ENCODE results near the gene OR8J1.
"Not testable (repeated sequence)": the region's sequence is repeated elsewhere in the genome, so short reads cannot be mapped to it uniquely, and the experiment has no call there.

Gene OR8J1

DNA sequence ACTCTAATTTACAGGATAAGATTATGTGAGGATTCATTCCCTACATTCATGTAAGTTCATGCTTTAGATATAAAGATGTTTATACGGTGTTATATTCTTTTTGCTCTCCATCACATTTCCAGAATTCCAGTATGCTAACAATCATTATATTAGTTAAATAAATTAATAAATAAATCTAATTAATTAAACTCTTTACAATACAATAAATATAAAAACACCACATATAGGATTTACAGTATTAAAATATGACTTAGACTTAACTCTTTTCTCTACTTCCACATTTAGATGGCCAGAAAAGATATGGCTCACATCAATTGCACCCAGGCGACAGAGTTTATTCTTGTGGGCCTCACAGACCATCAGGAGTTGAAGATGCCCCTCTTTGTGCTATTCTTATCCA, 21.2 kb downstream of the OR8J1 start, which contains the start of gene OR8U1:
OR8U1 (plus strand) TSS at position 301 of the 400 bp plus-strand sequence; CDS start at position 301, 0 bp downstream.
- TF ChIP-seq, protein P1, sequence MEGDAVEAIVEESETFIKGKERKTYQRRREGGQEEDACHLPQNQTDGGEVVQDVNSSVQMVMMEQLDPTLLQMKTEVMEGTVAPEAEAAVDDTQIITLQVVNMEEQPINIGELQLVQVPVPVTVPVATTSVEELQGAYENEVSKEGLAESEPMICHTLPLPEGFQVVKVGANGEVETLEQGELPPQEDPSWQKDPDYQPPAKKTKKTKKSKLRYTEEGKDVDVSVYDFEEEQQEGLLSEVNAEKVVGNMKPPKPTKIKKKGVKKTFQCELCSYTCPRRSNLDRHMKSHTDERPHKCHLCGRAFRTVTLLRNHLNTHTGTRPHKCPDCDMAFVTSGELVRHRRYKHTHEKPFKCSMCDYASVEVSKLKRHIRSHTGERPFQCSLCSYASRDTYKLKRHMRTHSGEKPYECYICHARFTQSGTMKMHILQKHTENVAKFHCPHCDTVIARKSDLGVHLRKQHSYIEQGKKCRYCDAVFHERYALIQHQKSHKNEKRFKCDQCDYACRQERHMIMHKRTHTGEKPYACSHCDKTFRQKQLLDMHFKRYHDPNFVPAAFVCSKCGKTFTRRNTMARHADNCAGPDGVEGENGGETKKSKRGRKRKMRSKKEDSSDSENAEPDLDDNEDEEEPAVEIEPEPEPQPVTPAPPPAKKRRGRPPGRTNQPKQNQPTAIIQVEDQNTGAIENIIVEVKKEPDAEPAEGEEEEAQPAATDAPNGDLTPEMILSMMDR (IDR thresholded peaks at IDR 0.05), result no peak
- H3K4me3 ChIP-seq, result no peak within 1 kb of the TSS
- no peak for DNase-seq (ENCODE audit: low spot score)
- H3K27ac ChIP-seq, result no peak within 1 kb of the TSS

DNA sequence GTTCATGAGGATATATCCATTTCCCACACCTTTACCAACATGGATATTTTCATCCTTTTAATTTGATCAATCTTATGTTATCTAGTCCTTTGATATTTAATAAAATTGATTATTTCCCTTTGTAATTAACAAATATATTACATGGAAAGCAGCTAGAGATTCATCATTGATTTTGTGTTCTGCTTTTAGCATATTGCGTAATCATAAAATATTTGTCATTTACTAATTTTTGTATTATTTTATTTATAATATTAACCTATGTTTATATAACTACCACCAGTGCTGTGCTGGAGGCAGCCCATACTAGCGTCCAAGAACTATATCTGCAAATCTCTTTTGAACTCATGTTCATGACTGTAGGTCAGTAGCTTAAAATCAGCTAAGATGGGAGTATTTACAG, 26.0 kb downstream of the OR8J1 start:
- Histone ChIP-seq H3K4me3 (no peak overlapping the region), H3K27ac (no peak overlapping the region)
- TF ChIP-seq, protein P1 (IDR thresholded peaks at IDR 0.05), result no peak
- no peak for DNase-seq (ENCODE audit: low spot score)

DNA sequence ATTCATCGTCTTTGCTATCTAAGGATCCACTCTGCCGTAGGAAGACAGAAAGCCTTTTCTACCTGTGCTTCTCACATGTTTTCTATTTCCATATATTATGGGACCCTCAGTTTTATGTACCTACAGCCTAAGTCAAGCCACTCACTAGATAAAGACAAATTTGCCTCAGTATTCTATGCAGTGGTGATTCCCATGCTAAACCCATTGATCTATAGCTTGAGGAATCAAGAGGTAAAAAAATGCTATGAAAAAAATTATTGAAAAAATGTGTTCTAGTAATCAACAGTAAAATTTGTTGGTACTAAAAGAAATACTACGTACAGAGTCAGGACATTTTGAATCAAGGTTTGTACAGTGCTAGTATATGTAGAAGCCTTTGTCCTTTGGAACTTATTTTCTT, 40.3 kb downstream of the OR8J1 start:
- H3K4me3 ChIP-seq, result no peak overlapping the region
- DNase-seq (ENCODE audit: low spot score), result no peak
- no peak overlapping the region for H3K27ac ChIP-seq
- TF ChIP-seq, protein P1 (IDR thresholded peaks at IDR 0.05), result no peak

DNA sequence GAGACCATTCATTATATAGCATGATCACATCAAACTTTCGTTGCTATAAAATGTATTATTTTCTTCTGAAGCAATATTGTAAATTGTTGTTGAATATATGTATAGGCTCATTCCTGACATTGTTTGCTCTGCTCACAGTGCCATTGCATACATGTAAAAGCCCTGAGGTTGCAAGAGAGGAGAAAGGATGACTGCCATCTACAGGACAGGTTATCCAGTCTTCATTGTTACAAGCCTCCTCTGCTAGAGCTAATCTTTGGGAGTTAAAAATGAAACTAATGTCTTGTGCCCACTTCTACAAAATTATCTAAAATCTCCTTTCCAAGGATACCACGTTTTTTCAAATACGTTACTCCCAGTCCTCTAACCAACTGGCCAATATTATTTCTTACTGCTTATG, 42.0 kb downstream of the OR8J1 start:
- H3K4me3 ChIP-seq, result no peak overlapping the region
- TF ChIP-seq, protein P1 (IDR thresholded peaks at IDR 0.05), result no peak
- no peak for DNase-seq (ENCODE audit: low spot score)
- H3K27ac ChIP-seq, result no peak overlapping the region

DNA sequence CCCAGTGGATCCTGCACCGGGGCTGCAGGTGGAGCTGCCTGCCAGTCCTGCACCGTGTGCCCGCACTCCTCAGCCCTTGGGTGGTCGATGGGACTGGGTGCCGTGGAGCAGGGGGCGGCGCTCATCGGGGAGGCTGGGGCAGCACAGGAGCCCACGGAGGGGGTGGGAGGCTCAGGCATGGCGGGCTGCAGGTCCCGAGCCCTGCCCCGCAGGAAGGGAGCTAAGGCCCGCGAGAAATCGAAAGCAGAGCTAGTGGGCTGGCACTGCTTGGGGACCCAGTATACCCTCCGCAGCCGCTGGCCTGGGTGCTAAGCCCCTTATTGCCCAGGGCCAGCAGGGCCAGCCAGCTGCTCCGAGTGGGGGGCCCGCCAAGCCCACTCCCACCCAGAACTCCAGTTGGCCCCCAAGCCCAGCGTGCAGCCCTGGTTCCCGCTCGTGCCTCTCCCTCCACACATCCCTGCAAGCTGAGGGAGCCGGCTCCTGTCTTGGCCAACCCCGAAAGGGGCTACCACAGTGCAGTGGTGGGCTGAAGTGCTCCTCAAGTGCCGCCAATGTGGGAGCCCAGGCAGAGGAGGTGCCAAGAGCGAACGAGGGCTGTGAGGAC, 47.9 kb downstream of the OR8J1 start:
- not testable (repeated sequence) for DNase-seq (ENCODE audit: low spot score); H3K27ac ChIP-seq; H3K4me3 ChIP-seq

DNA sequence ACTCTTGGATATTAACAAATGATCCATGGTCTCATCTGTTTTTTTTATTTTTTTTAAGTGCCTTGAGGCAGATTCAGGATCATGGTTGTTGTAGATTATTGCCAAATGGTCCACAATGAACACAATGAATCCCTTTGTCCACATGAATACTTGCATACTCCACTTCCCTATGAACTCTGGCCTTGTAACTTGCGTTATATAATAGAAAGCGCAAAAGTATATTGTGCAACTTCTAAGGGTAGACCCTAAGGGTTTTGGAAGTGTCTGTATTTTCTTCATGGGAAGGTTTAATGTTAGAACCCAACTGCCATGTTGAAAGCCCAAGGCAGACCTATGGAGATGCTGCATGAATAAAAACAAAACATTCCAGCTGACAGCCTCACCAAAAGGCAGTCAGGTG, 50.3 kb downstream of the OR8J1 start:
- DNase-seq (ENCODE audit: low spot score), result no peak
- no peak overlapping the region for H3K27ac ChIP-seq
- TF ChIP-seq, protein P1 (IDR thresholded peaks at IDR 0.05), result no peak
- no peak overlapping the region for H3K4me3 ChIP-seq

DNA sequence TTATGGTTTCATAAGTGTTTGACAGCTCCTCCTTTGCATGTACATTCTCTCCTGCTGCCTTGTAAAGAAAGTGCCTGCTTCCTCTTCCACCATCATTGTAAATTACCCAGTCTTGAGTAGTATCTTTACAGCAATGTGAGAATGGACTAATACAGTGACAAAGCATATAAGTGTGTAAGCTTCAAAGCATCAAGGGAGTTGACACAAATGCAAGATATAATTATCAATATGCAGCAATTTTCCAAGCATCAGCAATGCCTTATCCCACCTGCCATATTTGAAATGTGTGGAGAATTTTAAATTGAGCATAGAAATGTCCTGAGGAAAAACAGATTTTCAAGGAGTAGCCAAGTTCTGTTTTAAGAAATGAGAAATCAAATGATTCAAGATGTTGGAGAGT, 56.7 kb downstream of the OR8J1 start:
- TF ChIP-seq, protein P1 (IDR thresholded peaks at IDR 0.05), result no peak

More for the DNA sequence above, 56.7 kb downstream of the OR8J1 start:
- Histone ChIP-seq H3K4me3 (no peak overlapping the region), H3K27ac (no peak overlapping the region)
- DNase-seq (ENCODE audit: low spot score), result no peak

Data from coronary artery (tissue), 2 donors.